Measurements from ENCODE around the gene VOPP1. TPM values are rescaled to one million over a fixed set of nuclear protein-coding genes. Genes with fewer than 3 reads are reported as not detected.

The VOPP1 gene
- total RNA-seq, 4 donors from 2014 or later: 15.1 to 29.8 (median 22.9) TPM

DNA sequence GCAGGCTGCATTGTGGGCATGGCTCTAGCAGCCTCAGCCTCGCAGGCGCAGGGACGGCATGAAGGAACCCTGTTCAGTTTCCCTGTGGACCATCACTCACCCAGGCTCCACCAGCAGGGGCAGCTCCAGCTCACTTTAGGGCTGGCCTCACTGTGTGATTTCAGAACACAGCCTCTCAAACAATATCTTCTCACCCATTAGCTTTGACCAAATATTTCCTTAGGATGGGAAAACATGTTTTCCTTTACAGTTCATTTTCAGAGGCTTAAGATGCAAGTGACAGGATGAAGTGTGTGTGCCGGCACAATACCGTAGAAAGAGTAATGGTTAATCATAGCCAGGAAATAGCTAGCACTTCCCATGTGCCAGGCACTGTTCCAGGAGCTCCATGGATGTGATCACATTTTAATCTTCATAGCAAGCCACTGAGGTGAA is 149.0 kb downstream of the VOPP1 start:
- no peak for TF ChIP-seq POLR2A (IDR thresholded peaks at IDR 0.05)
- TF ChIP-seq, protein P1, sequence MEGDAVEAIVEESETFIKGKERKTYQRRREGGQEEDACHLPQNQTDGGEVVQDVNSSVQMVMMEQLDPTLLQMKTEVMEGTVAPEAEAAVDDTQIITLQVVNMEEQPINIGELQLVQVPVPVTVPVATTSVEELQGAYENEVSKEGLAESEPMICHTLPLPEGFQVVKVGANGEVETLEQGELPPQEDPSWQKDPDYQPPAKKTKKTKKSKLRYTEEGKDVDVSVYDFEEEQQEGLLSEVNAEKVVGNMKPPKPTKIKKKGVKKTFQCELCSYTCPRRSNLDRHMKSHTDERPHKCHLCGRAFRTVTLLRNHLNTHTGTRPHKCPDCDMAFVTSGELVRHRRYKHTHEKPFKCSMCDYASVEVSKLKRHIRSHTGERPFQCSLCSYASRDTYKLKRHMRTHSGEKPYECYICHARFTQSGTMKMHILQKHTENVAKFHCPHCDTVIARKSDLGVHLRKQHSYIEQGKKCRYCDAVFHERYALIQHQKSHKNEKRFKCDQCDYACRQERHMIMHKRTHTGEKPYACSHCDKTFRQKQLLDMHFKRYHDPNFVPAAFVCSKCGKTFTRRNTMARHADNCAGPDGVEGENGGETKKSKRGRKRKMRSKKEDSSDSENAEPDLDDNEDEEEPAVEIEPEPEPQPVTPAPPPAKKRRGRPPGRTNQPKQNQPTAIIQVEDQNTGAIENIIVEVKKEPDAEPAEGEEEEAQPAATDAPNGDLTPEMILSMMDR (IDR thresholded peaks at IDR 0.05): no peak
- intact Hi-C loops (cut with DNase I; ENCODE audit: low total_unique reads): no loop called here
- no peak for DNase-seq (ENCODE audit: low spot score in 2 of 2)
- no peak overlapping the region for H3K4me3 ChIP-seq (ENCODE audit: low read depth, poor library complexity, severe bottlenecking)
- 61 to 85% methylated on average over 5 of the region's 5 CpGs for WGBS, 2 donors

Other genes starting within 250 kb of the VOPP1 start
- 10 to 100 TPM in 2 of 4 donors, 1 to 10 TPM in 2; 7.7 to 13.4 (median 11.4) TPM for gene LANCL2, start 207.2 kb downstream of the VOPP1 start, total RNA-seq